SK-N-SH (cell line): Measurements from ENCODE around the gene HS3ST1.

Experiments
- CTCF ChIP-seq: fragments of 200-600 bp; sonication (generic); IDR thresholded peaks from 2 replicates; pipeline ENCODE4 v1.6.1; 2017; ENCODE audit warnings: antibody characterized with exemption, mild to moderate bottlenecking, moderate library complexity
- ELF1 ChIP-seq: IDR thresholded peaks from 2 replicates; pipeline ENCODE4 v1.4.0; 2012
- GATA2 ChIP-seq: sonication (generic); formaldehyde crosslinking; IDR thresholded peaks from 2 replicates; pipeline ENCODE4 v1.5.0; 2020; ENCODE audit warnings: mild to moderate bottlenecking, missing genetic modification reagents
- TAF1 ChIP-seq: IDR thresholded peaks from 2 replicates; pipeline ENCODE4 v1.6.1; 2012; ENCODE audit warnings: low read depth, mild to moderate bottlenecking, low read length, moderate library complexity, borderline replicate concordance
- TCF12 ChIP-seq: IDR thresholded peaks from 2 replicates; pipeline ENCODE4 v1.4.0; 2012

- no peak for TF ChIP-seq GATA2
- TF ChIP-seq ELF1, result no peak
- TF ChIP-seq CTCF, result no peak
- TF ChIP-seq TCF12, result no peak
- TF ChIP-seq TAF1, result no peak
Observed at GRCh38 chr4:11428231-11428898, at the start of gene HS3ST1.
